ENCODE measurements around the gene DOCK2.

The DOCK2 gene

GRCh38 chr5:169974121-169974770, 337.2 kb downstream of the DOCK2 start:
- Mint-ChIP-seq H3K27ac (no peak overlapping the region), H3K4me1 (peaks cover 22% of the 10 kb centered on the region), H3K4me3 (no peak overlapping the region), H3K27me3 (ENCODE audit: low read depth, poor library complexity) (peaks cover 33% of the 10 kb centered on the region), H3K9me3 (no peaks in the 10 kb centered on the region), H3K36me3 (ENCODE audit: low read depth) (no peaks in the 10 kb centered on the region)
- no peak for TF ChIP-seq CTCF (IDR thresholded peaks at IDR 0.05)
- DNase-seq = no peak

- Mint-ChIP-seq H3K27me3 (ENCODE audit: low read depth, poor library complexity) (peaks cover 42% of the 10 kb centered on the region), H3K27ac (no peak overlapping the region), H3K4me3 (no peak overlapping the region), H3K4me1 (peaks cover 25% of the 10 kb centered on the region), H3K9me3 (no peaks in the 10 kb centered on the region), H3K36me3 (ENCODE audit: low read depth) (no peaks in the 10 kb centered on the region)
- no peak for DNase-seq
- no peak for TF ChIP-seq CTCF (IDR thresholded peaks at IDR 0.05)
These were observed 341.6 kb downstream of the DOCK2 start for GRCh38 chr5:169978714-169979113.

GRCh38 chr5:169979871-169980270, 342.8 kb downstream of the DOCK2 start:
- Mint-ChIP-seq H3K27ac (no peak overlapping the region), H3K9me3 (no peaks in the 10 kb centered on the region), H3K4me3 (peak overlapping the region; percentile 81)

GRCh38 chr5:169980418-169981053, 343.5 kb downstream of the DOCK2 start, which contains the start of gene INSYN2B:
INSYN2B (minus strand) TSS chr5:169980495; CDS start chr5:169883898, 96,597 bp downstream.
- peak within 1 kb of the TSS; percentile 81 for H3K4me3 Mint-ChIP-seq
- peak; percentile 75 for TF ChIP-seq CTCF (IDR thresholded peaks at IDR 0.05)
- peak; percentile 82 for DNase-seq
- peaks cover 21% of the 10 kb centered on the region for H3K4me1 Mint-ChIP-seq
- no peak within 1 kb of the TSS for H3K27ac Mint-ChIP-seq
- no peaks in the 10 kb centered on the region for H3K36me3 Mint-ChIP-seq (ENCODE audit: low read depth)
- no peaks in the 10 kb centered on the region for H3K9me3 Mint-ChIP-seq
- peaks cover 45% of the 10 kb centered on the region for H3K27me3 Mint-ChIP-seq (ENCODE audit: low read depth, poor library complexity)

More at GRCh38 chr5:169979871-169980270, 342.8 kb downstream of the DOCK2 start:
- no peak for TF ChIP-seq CTCF (IDR thresholded peaks at IDR 0.05)
- DNase-seq = no peak
- Mint-ChIP-seq H3K27me3 (ENCODE audit: low read depth, poor library complexity) (peaks cover 42% of the 10 kb centered on the region), H3K4me1 (peaks cover 21% of the 10 kb centered on the region), H3K36me3 (ENCODE audit: low read depth) (no peaks in the 10 kb centered on the region)

GRCh38 chr5:169988206-169988605, 351.1 kb downstream of the DOCK2 start:
- Mint-ChIP-seq H3K27me3 (ENCODE audit: low read depth, poor library complexity) (peaks cover 11% of the 10 kb centered on the region), H3K4me3 (no peak overlapping the region), H3K36me3 (ENCODE audit: low read depth) (no peaks in the 10 kb centered on the region), H3K9me3 (no peaks in the 10 kb centered on the region), H3K27ac (no peak overlapping the region), H3K4me1 (peaks cover 5% of the 10 kb centered on the region)
- TF ChIP-seq CTCF (IDR thresholded peaks at IDR 0.05) = no peak
- DNase-seq = no peak

All from nephron progenitor cell (in vitro differentiated cells).